Fibroblast of the conjunctiva (primary cell): Measurements from ENCODE around the gene RNF11.

ENCODE experiments used
- DNase-seq: peaks from one replicate; pipeline ENCODE4 v3.0.0-alpha.2; 2010; ENCODE audit warnings: low read depth

Gene RNF11

DNA sequence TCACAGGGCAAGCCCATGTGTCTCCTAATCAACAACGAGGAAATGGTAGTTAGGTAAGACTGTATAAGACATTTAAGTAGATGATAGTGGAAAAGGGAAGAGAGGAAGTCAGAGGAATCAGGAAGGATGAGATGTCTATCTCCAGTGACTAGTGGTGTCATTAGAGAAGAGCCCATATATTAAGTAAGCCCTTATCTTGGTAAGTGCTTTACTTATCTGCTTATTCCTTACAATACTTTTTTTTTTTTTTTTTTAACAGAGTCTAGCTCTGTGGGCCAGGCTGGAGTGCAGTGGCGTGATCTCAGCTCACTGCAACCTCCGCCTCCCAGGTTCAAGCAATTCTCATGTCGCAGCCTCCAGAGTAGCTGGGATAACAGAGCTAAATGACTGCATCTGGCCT lies 29.5 kb downstream of the RNF11 start:
- DNase-seq: no peak

DNA sequence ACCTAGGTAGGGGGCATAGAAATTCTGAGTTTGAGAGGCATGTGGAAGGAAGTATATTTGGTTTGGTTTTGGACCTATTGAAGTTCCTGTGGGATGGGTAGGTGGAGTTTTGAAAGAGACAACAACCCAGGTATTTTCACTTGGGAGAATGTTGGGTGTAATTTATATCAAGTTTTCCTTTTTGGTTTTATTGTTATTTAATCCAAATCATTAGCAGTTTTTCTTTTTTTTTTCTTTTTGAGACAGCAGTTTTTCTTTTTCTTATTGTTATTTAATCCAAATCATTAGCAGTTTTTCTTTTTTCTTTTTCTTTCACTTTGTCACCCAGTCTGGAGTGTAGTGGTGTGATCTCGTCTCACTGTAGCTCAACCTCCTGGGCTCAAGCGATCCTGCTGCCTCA lies 30.1 kb downstream of the RNF11 start:
- DNase-seq: no peak

DNA sequence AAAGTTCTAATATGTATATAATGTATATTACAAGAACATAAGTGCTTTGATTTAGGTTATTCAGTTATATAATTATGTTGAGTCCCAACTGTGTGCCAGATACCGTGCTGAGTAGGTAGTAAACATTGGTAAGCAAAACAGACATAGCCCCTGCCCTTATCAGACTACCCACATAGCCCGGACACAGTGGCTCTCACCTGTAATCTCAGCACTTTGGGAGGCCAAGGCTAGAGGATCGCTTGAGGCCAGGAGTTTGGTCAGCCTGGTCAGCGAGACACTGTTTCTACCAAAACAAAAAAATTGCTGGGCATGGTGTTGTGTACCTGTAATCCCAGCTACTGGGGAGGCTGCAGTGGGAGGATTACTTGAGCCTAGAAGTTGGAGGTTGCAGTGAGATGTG lies 30.7 kb downstream of the RNF11 start:
- no peak for DNase-seq

DNA sequence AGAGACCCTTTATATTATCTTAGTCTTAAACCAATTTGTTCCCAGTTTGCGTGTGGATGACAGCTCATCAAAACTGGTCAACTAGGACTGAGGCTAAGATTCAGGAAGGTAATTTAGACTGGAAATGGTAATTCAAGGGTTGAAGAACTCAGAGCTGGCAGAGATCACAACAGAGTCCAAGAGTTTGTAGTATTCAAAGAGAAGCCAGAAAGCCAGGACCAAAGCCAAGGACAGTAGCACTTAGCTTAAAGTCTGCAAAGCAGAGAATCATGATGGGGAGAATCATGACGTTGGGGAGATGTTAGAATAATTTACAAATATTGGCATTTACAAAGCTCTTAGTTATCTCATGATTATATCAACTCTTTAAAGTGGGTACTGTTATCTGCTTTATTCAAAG lies 32.6 kb downstream of the RNF11 start:
- DNase-seq: no peak

DNA sequence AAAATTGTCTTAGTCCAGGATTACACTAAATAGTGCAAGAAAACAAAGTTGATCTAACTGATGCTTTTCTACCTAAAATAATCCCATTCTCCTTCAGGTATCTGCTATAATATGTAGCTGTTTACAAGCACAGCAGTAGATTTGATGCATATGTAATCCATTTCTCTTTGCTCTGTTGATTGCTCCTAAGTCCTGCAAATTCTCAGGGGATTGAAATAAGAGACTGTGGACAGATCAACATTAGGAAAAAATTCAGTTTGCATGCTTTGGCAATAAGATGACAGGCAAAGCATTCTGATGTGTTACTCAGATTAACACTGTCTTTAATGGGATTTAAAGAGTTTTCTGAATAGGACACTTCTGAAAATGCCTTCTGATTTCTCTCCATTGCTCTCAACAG lies 34.7 kb downstream of the RNF11 start:
- DNase-seq: peak; percentile 32

DNA sequence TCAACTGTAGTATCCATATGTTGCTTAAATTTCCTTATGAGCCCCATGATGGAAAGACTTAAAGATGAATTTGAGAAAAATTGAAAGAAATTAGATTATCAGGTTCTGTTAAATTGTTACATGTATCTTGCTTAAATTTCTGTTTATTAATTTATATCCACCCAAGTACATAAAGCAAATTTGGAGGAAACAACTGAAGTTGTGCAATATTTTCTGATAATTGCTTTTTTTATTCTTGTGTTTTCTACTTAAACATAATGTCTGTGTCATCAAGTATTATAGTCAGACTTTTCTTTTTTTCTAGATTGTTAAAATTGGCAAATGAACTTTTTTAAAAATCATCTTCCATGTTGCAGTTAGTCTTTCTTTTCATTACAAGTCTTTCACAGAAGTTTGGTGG lies 36.8 kb downstream of the RNF11 start:
- no peak for DNase-seq

DNA sequence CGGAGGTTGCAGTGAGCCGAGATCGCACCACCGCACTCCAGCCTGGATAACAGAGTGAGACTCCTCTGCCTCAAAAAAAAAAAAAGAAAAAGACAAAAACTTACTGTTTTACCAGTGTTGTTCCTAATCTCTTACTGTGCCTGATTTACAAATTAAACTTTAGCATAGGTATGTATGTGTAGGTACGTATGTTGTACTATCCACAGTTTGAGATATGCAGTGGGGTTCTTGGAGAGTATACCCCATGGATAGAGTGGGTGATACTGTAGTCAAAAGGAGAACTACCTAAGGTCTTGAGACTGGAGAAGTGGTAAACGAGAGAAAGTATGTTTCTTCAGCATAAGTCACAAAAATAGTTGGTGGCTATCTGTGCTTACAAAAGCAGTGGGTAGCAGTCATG lies 38.6 kb downstream of the RNF11 start:
- DNase-seq: no peak

DNA sequence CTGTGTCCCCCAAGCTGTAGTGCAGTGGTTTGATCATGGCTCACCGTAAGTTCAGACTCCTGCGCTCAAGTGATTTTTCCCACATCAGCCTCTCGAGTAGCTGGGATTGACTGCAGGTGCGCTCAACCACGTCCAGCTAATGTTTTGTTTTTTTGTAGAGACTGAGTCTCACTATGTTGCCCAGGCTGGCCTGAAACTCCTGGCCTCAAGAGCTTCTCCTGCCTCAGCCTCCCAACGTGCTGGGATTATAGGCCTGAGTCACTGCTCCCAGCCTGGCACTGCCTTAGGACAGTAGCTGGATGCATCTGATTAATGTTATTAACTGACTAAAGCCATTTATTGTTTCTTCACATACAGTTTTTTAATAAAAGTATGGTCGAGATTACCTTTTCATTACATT lies 40.2 kb downstream of the RNF11 start:
- no peak for DNase-seq

DNA sequence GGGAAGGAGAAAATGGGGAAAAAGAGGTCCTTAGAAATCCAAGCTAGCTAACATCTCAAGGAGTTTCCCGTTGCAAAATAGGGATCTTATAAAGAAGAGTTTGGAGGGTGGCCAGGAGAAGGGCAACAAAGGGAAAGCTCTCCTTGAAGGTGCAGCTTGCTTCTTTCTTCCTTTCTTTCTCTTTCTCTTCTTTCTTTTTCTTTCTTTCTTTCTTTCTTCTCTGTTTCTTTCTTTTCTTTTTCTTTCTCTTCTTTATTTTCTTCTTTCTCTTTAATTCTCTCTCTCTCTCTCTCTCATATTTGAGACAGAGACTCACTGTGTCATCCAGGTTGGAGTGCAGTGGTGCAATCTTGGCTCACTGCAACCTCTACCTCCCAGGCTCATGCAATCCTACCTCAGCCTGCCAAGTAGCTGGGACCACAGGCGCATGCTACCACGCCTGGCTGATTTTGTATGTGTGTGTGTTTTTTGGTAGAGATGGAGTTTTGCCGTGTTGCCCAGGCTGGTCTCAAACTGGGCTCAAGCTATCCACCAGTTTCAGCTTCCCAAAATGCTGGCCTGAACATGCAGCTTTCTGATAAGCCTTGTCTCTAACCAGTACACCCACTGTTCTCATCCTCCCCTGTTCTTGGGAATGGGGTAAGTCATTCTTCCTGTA lies 44.4 kb downstream of the RNF11 start:
- no peak for DNase-seq

DNA sequence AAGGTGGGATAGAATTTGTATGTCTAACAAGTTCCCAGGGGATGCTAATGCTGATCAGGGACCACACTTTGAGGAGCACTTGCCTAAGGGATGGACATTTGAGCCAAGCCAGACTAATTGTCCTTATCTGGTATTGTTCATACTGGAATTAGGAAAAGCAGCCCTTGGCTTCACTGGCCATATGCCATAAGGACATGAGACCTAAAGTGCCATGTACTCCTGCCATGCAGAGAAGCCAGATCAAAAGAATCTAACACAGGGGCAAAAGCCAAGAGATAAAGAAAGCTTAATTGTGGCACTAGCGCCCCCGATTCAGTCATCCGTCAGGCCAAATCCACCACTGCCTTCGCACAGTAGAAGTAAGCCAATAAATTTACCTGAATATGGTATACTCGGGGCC lies 45.7 kb downstream of the RNF11 start:
- DNase-seq: no peak

DNA sequence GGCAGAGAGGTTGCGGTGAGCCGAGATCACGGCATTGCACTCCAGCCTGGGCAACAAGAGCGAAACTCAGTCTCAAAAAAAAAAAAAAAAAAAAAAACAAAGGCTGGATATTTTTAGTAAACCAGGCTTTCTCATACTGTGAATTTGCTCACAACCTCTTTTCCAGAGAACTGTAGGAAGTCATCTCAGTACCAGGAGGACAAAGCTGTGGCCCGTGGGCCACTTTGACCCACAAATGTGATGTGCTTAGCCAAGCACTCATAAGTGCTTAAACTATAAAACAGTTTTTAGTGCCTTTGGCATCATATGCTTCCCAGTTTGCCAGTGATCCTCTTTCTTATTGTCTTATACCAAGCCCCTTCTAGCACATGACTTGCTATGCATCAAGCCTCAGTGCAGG lies 46.5 kb downstream of the RNF11 start:
- no peak for DNase-seq

DNA sequence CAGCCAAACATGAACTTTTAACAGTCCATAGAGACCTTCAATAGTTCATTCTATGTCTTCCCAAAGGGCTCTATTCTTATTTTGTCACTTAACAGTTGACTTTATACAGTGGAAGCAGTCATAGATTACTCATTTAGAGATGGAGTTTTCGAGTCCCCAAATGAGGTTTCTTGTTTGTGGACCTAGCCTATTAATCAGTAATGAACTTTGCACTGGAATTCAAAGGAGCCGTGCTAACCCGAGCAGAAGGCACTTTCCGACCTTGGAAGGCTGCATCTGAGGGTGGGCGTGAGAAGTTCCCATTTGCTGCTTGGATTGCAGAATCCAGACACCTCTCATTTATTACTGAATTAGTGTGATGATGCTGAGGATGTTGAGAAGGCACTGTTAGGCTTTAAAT lies 47.9 kb downstream of the RNF11 start:
- DNase-seq: no peak

DNA sequence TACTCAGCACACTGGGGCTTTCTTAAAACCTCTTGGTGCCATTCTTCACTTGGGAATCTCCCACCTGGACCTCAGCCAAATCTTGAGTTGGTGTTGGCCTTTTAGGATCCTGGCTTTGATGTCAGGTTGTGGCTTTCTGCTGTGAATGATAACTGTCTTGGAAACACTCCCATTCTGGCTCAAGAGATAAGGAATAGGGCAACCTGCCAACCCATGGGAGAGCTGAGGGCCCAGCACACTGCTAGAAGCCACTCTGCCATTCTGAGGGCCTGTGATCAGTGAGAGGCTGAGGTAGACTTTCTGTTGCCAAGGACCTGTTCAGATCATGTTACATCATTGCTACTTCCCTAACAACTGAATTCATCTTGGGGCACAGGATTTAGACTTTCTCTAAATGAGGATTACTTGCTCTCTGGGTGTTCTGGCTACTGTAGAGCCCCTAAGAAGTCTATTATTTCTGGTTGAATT lies 48.4 kb downstream of the RNF11 start:
- no peak for DNase-seq

DNA sequence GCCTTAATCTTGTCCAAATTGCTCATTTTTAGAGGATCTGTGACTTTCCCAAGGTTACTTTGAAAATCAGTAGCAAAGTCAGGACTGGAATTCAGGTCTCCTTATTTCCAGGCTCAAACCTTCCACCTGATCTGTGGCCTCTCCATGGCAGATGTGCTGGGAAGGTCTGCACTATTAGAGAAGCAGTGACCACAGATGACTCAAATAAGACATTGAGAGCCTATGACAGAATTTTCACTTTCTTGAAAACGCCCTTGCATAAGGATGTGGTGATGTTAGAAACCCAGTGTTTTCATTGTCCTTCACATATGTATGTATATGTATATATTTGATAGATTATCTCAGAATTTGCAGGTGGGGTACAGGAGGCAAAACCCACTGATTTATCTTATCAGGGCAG lies 49.0 kb downstream of the RNF11 start:
- DNase-seq: no peak

DNA sequence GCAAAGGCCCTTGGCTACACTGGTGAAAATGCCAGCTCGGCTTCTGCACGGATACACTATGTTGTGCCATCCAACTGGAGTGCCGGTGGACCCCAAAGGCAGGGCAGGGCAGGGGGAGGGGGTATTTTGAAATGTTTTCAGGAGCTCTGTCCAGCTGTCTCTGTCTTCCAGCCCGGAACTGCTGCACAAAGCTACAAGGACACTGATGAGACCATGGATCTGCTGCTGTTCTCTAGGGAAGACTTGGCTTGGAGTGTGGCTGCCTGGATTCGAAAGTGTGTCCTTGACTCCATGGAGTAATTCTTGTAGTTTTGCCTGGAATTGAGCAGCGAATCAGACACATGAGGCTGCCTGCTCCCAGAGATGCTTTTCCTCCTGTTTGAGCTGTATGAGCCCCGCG lies 51.9 kb downstream of the RNF11 start:
- DNase-seq: no peak

DNA sequence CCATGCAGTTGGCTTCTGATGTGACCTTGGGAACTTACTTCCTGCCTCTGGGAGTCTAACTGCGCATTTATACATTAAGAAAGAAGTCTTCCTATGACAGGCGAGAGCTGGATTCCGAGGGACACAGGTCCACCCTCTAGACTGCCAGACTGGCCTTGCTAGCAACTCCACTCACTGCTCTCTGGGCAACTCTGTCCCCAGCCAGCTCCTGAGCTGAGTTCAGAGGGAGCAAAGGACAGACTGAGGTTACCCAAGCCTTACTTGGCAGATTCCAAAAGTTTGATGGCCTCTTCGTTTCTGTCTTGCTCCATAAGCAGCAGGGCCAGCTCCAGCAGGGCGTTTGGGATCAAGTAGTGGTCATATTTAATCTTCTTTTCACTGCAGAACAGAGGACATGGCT lies 52.5 kb downstream of the RNF11 start:
- no peak for DNase-seq

DNA sequence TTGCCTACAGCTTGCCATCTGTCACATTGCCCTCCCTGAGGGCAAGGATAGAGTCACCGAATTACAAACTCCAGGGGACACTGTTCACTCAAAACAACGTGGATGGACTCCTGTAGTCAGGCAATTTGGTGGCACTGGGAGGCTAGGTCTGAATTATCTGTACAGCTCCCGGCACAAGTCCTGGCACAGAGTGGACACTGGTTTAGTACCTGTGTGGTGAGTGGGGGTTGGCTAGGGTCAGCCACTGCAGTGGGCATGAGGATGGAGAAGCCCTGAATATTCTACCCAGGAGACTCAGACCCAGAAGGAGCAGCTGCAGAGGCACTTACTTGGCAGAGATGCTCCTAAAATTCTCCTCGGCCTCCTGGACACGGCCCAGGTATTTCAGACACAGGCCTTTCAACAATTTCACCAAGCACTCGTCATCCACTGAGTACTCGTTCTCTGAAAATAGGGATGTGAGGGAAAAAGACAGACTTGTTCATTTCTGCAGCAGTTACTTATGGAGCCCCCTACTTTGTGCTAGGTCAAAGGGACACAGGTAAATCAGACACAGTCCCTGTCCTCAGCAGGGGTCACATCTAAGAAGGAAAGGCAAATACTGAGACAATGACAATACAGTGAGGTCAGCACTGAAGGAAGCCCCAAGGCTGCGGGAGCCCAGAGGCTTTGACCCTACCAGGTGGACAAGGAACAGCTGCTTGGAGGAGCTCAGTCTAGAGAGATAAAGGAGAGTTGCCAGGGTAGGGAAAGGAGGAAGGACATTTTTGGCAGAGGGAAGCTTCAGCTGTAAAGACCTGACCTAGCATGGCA lies 53.8 kb downstream of the RNF11 start:
- no peak for DNase-seq

DNA sequence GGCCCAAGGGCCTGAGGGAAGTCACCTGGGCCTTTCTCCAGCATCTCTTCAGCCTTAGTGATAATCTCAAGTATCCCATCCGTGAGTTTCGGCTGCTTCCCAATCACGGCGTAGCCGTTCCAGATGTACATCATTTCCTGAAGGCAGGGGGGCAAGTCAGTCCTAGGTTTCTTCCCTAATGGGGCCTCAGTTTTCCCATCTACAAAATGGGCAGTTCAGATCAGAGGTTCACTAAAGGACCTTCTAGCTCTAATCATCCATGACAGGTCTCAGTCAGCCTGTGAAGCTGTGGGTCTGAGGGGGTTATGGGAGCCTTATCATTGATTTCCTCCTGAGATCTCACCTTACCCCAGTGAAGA lies 54.4 kb downstream of the RNF11 start:
- DNase-seq: no peak

DNA sequence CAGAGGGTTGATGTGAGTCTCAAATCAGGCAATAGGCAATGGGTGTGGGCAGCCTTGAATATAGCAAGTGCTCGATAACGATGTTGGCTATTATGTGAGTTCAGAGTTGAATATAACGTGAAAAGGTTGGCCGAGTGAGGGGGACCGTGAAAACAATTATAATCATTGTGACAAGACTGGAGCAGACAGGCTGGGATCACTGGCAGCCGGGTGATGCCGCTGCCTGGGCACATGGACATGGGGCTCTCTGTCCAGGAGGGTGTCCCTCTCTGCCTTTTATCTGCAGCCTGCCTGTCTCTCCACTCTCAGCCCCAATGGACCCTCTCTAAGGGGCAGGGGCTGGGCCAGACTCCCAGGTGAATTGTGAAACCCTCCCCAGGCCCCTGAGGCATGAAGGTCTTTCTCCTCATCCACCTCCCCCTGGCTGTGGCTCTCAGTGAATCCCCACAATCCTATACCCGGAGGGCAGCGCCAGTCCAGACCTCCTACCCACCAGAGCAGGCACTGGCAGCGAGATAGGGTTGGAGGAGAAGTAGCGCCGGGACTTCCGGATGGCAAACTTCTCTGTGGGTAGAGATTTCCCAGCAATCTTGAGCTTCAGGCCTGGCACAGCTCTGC lies 57.9 kb downstream of the RNF11 start:
- no peak for DNase-seq

DNA sequence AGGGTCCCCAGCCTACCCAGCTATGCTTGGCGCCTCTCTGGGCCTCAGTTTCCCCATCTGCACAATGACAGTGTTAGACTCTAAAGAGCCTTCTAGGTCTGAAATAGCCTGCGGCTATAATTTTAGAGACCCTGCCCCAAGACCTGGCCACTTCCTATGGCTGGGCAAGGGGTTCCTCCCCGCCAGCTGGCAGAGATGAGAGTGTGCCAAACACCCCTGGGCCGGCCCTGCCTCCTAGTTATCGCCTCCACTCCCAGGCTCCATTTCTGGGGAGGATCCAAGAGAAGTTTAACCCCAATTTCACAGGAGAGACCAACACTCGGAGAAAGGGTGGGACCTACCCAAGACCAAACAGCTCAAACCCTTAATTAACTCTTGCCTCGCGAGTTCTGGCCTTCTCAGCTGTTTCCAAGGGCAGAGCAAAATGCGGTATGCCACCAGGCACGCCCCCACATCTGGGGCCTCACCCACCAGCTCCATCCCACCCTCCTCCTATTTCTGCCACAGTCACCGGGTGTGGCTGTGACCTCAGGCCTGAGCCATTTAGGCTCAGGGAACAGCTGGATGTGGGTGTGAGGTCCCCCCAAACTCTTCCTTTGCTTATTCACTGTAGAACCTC lies 58.6 kb downstream of the RNF11 start:
- DNase-seq: no peak

DNA sequence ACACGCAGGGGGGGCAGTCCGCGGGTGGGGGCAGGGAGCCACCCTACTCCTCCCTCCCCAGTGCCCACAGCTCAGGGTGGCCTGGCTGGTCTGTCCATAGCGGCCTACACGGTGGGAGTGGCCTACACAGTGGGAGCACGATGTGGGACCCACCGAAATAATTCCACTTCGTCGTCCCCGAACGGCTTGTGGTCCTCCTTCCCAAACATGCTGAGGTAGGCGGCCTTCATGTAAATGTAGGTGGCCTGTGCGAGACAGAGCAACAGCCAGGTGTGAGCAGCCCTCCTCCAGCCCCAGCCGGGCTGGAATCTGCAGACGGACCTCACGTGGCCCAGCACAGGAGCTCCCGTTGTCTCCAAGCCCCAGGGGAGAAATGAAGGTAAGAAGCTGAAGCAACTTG lies 59.9 kb downstream of the RNF11 start:
- no peak for DNase-seq

DNA sequence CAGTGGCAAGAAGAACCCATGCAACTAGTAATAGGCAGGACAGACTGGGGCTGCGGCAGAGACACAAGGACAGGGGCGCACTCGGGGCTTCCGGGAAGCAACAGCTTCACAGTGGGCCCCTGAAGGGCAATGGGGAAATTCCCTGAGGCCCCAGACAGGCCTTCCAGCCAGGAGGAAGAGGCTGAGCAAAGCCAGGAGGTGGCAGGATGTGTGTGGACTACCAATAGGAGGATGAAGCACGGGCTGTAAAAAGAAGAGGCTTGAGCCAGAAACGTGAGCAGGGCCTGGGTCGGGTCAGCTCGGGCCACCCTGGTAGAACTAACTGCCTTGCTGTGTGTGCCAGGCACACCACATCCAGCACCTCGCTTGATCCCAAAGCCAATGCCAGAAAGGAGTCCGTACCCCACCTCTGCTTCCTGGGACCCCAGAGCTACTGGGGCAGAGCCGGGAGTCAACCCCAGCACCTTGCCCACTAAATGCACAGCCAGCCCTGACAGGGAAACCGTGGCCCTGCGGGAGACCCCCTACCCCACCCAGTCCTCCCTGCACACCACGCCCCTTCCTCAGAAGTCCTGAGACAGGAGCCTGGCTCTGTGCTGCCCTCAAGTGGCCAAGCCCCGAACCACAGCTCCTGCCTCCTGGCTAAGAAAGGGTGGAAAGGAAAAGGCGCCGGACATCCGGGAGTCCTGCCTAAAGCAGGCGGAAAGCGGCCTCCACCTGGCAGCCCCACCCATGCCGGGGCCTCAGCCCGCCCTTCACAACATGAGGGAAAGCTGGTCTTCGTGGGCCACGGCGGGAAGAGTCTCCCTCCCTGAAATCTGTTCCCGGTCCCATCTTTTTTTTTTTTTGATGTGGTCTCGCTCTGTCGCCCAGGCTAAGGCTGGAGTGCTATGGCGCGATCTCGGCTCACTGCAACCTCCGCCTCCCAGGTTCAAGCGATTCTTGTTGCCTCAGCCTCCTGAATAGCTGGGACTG lies 60.6 kb downstream of the RNF11 start:
- DNase-seq: peak; percentile 70
